Gastrocnemius medialis (tissue), 4 donors: ENCODE results near the gene TMSB15A.
"Not testable (repeated sequence)": the region's sequence is repeated elsewhere in the genome, so short reads cannot be mapped to it uniquely, and the experiment has no call there.

Experiments
- CTCF ChIP-seq, 5 experiments: fragments of 450-650 bp in 3 of 5; fragments of 200-600 bp in 2 of 5; sonication (generic) in 2 of 5; IDR thresholded peaks in 4 of 5; conservative IDR thresholded peaks in 1 of 5; 1 replicate in 4 of 5; 2 replicates in 1 of 5; pipeline ENCODE4 v1.5.1; 2016 to 2019; ENCODE audit warnings: antibody characterized with exemption in 5 of 5, mild to moderate bottlenecking in 3 of 5, moderate library complexity in 3 of 5
- POLR2A ChIP-seq, 2 donors: fragments of 450-650 bp; IDR thresholded peaks; one replicate each; pipeline ENCODE4 v1.6.1; 2017; ENCODE audit warnings: antibody characterized with exemption in 2 of 2, mild to moderate bottlenecking in 2 of 2, moderate library complexity in 2 of 2

GRCh38 chrX:102546175-102546574 lies 29.6 kb upstream of the TMSB15A start:
- not testable (repeated sequence) for TF ChIP-seq CTCF (IDR thresholded peaks at IDR 0.05 in 4 of 5, conservative IDR thresholded peaks at IDR 0.05 in 1 of 5); POLR2A (IDR thresholded peaks at IDR 0.05)
